CD4-positive, alpha-beta T cell treated with Interleukin-21 for 1 hour (primary cell): ENCODE data around the gene GPR132.
A peak's percentile ranks its signal among the peaks of the same experiment; 100 is the strongest.
"Not testable (repeated sequence)": the region's sequence is repeated elsewhere in the genome, so short reads cannot be mapped to it uniquely, and the experiment has no call there.

Experiments used
- DNase-seq: peaks from one replicate; pipeline ENCODE4 v3.0.0-alpha.2; 2020

Gene GPR132, protein sequence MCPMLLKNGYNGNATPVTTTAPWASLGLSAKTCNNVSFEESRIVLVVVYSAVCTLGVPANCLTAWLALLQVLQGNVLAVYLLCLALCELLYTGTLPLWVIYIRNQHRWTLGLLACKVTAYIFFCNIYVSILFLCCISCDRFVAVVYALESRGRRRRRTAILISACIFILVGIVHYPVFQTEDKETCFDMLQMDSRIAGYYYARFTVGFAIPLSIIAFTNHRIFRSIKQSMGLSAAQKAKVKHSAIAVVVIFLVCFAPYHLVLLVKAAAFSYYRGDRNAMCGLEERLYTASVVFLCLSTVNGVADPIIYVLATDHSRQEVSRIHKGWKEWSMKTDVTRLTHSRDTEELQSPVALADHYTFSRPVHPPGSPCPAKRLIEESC

DNA sequence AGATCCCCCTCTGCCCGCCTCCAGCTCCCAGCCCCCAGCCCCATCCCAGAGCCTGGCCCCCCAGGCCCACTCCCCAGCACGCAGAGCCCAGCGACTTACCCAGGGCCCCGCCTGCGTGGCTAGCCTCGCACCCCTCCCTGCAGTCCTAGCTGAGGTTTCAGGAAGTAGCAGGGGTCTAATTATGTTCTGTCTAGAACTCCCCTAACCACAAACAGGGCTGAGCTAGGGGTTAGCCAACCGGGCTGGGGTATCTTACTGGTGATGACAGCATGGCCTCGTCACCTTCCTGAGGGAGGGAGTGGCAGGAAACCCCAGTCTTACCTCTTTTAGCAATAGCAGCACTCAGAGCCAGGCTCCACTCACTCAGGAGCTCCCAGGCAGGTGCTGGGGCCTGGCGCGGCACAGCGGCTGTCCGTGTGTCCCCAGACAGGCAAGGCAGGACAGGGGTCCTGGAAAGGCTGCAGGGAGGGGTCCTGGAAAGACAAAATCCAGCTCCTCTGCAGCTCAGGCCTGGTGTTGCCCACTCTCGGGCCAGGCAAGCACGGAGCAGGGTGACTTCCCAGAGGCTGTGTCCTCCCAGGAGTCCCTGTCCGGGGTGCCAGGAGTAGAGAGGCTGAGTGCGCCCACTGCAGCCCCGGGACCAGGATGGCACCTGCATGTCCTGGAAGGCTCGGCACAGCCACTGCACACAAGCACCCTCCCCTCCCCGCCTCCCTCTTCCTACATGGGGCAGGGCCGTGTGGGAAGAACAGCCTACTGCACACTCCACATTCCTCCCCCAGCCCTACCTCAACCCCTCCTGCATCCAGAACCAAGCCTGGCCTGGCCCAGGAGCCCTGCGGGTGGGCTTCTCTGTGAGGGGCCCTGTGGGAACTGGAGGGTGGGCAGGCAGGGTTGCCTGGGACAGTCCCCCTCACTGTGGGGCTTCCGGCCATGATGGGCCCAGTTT lies at the start of gene GPR132:
GPR132 (minus strand) TSS at position 151 of the 949 bp plus-strand sequence. CDS start 10,010 bp downstream, outside the sequence.
- peak; percentile 97 for DNase-seq

DNA sequence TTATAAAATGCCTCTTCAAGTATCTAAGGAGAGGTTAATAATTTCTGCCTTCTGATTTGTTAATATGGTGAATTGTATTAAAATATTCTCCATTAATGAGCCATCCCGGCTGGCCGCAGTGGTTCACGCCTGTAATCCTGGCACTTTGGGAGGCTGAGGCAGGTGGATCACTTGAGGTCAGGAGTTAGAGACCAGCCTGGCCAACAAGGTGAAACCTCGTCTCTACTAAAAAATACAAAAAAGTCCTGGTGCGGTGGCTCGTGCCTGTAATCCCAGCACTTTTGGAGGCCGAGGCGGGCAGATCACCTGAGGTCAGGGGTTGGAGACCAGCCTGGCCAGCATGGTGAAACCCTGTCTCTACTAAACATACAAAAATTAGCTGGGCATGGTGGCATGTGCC lies 44.0 kb upstream of the GPR132 start:
- not testable (repeated sequence) for DNase-seq

DNA sequence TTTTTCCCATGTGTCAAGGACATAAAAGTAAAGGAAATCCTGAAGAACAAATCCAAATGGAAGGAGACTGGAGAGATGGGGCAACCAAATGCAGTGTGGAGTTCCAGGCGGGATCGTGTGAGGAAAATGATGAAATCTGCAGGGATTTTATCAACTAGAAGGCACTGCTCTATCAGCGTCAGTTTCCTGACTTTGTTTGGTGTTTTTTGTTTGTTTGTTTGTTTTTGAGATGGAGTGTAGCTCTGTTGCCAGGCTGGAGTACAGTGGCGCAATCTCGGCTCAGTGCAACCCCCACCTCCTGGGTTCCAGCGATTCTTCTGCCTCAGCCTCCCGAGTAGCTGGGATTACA lies 43.3 kb upstream of the GPR132 start:
- no peak for DNase-seq

DNA sequence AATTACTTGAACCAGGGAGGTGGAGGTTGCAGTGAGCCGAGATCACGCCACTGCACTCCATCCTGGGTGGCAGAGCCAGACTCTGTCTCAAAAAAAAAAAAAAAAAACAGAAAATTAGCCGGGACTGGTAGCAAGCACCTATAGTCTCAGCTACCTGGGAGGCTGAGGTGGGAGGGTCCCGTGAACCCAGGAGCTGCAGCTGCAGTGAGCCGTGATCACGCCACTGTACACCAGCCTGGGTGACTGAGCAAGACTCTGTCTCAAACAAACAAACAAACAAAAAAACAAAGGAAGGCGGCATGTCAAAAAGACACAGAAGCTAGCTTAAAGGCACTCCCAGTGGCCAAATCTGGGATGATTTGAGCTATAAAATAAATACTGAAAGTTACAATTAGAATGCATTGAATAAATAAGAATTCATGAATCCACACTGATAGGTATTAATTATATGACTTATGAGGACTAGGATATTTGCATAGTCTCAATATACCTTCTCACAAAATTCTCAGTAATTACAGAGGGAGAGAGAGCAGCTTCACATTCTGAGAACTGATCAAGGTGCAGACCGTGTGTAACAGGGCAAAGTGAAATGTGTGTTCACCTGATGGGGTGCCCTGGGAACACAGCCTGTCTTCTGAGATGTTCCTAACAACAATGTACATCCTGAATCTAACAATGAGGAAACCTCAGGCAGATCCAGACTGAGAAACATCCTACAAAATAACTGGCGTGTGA lies 42.7 kb upstream of the GPR132 start:
- no peak for DNase-seq

DNA sequence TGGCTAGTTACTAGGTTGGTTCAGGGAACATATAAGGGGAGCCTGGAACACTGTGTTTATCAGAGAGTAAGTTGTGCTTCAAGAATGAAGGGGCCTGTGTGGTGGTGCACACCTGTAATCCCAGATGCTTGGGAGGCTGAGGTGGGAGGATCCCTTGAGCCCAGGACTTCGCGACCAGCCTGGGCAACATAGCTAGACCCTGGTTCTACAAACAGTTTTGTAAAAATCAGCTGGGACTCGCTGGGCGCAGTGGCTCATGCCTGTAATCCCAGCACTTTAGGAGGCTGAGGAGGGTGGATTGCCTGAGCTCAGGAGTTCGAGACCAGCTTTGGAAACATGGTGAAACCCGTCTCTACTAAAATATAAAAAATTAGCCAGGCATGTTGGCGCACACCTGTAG lies 42.1 kb upstream of the GPR132 start:
- DNase-seq: no peak

DNA sequence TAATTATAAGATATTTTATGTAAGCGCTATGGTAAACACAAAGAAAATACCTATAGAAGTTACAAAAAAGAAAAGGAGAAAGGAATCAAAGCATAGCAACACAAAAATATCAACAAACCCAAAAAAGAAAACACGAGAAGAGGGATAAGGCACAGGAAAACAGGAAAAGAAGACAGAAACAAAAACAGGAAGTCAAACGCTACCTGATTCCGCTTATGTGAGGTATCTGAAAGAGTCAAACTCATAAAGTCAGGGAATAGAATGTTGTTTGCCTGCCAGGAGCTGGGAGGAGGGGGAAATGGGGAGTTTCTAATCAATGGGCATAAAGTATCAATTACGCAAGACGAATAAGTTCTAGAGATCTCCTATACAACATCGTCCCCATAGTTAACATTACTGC lies 39.9 kb upstream of the GPR132 start:
- DNase-seq: no peak

DNA sequence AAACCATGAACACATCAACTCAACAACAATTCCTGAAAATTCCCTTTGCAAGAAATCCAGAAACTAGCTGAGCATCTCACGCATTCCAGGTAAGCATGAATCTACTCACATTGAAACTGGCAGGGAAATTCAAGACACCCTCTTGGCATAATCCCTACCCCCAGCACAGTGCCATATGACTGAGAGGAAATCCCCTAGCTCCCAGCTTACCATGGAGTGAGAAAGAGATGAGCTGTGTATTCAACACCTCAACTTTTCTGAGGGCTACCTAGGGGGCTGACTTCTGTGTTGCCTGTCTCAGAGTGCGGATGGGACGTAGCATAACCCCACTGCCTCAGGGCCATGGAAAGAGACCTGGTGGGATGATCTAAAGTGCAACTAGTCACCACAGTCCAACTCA lies 37.7 kb upstream of the GPR132 start:
- no peak for DNase-seq

DNA sequence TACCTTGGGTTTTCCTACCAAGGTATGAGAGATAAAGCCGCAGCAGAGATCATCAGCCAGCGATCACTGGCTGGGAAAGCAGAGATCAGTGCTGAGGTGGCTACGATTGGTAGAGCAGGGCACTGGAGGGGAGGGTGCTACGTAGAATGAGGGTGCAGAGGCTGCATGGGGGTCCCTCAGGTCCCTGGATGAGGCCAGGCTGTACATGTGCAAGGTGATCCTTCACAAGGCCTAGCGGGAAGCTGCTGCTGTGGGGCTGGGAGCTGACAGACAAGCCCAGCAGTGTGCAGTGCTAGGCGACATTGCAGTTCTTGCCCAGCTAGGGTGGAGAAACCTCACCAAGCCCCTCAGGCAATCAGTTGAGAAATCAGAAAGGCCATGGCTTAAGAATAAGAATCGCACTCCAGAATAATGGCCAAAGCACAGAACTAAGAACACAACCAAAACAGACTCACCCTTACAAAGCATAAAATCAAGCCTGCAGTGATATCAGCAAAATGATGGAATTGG lies 37.2 kb upstream of the GPR132 start:
- DNase-seq: no peak

DNA sequence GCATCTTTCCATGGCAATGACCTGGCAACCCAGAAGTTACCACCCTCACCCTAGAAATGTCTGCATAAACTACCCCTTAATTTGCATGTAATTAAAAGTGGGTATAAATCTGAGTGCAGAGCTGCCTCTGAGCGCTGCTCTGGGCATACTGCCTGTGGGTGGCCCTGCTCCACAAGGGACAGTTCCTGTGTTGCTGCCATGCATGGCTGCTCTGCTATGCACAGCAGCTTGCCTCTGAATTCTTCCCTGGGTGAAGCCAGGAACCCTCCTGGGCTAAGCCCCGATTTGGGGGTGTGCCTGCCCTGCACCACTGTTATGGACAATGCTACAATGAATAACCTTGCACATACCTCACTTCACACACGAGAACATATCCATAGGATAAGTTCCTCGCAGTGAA lies 35.7 kb upstream of the GPR132 start:
- no peak for DNase-seq

DNA sequence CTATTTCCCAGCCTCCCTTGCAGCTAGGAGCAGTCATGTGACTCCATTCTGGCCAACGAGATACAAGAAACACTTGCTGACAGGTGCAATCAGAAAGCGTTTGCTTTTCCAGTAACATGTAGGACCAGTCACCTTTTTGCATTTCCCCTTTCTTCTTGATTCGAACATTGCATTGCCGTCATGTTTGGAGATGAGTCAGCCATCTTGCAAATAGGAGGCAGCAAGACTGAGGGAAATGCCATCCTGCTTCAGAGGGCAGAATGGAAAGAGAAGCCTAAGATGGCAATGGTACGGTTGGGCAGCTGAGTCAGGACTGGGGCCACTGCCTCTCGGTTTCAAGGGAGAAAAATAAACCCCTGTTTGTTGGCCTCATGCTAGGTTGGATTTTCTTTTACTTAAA lies 34.5 kb upstream of the GPR132 start:
- DNase-seq: no peak

DNA sequence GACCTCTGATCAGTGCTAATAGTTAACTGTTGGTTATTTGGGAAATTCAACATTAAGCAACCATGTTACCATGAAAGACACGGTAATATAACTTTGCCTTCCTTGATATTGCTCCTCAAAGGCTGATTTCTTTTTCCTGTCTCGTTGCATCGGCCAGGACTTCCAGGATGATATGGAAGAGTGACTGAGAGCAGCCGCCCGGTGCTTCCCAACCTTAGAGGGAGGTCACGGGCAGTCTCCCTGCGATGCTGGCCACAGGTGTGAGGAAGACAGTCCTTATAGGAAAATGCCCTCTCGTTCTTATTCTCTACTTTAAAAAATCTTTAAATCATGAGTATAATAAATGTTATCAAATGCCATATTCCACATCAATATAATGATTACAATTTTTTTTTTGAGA lies 33.1 kb upstream of the GPR132 start:
- DNase-seq: no peak

DNA sequence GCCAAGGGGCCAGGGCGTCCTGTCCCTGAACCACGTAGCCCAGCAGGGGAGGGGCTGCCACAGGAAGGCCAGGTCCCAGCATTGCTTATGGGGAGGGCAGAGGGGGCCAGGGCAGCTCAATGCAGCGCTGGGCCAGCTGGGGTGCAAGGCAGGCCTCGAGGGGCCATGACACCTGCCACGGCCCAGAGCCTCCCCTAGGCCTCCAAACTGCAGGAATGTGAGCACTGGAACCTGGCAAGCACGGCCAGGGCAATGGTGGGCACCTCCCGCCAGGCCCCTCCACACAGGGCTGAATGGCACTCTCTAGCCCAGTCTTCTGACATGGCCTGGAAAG lies 32.5 kb upstream of the GPR132 start:
- no peak for DNase-seq

DNA sequence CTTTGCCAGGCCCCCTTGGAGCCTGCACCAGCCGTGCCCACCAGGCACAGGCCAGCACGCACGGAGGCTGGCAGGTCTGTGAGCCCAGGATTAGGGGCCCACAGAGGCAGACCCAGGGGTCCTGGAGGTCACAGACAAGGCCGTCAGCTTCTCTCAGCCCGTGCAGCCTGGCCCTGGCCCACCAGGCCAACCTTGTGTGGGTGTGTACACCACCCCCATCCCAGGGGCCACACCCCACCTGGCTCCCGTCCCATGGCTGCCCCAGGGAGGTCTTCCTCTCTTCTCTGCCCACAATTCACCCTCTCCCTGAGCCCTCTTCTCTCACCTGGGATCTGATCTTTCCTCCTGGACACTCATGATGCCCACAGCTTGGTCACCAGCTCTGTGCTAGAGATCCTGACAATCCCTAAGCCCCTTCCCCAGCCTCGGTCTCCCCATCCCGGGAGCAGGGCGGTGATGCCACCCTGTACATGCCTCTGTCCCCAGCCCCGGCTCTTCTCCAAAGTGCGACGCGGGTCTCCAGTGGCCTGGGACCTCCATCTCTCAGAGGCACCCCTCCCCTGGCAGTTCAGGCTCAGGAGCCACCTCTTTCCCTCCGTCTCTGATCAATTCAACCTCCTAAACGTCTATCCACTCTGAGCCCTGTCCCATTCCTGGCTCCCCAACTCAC lies 31.1 kb upstream of the GPR132 start:
- no peak for DNase-seq

DNA sequence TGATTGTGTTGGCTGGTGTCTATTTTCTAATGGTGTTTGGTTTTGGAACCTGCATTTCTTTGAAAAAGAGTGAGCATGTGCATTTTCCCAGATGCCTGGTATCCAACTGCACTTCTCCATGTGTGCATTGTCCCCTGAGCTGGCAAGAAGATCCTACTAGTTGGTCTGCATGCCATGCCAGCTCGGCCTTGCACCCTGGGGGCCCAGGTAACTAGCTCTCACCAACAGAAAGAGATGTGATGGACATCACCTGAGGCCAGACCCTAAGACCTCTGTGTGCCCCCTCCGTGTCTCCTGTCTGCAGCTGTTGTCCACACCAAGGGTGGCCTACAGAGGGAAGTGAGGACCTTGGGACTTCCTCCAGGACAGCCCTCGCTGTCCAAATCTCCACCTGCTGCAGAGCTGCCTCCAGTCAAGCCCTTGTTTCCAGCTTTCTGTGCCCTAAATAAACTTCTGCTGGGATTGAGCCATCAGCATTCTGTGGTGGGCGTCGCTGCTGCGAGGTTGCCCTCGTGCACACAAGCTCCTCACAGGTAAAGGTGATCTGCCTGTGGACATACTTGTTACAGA lies 30.1 kb upstream of the GPR132 start:
- DNase-seq: no peak

DNA sequence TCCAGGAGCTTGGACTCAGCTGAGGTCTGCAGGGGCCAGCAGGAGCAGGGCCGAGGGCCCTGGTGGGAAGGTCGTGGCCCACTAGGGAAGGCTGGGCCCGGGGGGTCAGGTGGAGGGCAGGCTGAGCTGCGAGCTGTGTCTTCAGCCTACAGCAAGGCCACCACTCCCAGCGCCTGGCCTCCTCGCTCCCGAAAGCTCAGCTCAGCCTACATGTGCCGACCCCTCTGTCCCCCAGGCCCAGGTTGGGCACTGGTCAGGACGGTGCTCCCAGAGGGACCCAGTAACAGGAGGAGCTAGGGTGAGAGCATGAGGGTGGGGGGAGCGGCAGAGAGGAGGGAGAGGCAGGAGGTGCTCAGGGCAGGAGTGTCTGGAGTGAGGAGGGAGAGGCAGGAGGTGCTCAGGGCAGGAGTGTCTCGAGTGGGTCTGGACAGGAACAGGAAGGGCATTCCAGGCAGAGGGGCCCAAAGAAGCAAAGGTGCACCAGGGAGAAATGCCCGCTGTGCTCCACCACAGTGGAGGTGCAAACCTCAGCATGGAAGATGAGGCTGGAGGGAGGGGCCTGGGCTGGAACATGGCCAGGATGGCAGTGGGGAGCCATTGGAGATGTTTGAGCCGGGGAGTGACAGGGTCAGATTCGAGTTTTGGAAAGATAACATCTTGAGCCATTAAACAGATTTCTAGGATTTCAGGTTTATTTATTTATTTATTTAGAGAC lies 29.1 kb upstream of the GPR132 start:
- DNase-seq: no peak

DNA sequence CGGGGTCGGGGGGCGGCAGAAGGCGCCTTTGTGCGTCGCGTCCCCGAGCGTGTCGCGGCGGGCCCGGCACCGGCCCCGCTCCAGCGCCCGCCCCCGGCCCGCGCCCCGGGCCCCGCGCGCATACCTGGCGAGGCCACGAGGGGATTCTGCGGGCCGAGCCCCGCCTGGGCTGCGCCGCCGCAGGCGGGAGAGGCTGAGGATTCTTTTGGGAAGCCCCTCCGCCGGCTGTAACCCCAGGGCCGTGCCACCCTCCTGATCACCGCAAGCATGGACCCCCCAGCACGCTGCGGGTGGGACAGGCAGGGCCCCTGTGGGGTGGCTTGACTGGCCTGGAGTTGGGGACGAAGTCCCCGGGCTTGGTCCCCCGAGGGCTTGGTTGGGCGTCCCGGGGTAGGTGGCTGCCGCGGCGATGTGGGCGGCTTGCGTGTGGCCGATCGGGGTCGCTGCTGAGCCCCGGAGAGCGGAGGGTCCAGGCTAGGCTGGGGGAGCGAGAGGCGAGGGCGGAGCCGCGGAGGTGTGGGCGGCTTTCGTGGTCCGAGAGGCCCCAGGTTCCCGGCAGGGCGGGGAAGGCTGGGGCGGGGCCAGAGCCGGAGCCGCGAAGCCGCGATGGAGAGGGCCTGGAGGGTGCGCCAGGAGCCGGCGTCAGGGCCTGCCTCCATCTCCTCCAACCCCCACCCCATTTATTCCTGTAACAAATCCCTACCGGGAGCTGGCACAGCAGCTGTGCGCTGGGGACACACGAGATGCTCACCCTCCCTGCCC lies 28.4 kb upstream of the GPR132 start:
- DNase-seq: peak; percentile 79

DNA sequence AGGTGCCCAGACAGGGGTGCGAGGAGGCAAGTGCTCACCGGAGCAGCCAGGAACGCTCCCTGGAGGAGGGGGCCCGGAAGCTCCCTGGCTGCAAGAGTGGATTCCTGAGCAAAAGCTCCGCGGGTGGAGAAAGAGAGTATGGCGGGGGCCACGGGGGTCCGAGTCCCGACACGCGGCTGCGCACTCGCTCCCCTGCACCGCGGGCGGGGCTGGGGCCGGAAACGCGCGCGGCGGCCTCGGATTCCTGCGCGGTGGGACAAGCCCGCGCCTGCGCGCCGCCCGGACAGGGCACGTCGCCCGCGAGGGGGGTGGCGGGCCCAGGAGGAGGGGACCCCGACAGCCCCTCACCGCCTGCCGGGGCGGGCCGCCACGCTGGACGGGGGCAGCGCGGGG lies 27.8 kb upstream of the GPR132 start:
- peak; percentile 77 for DNase-seq

DNA sequence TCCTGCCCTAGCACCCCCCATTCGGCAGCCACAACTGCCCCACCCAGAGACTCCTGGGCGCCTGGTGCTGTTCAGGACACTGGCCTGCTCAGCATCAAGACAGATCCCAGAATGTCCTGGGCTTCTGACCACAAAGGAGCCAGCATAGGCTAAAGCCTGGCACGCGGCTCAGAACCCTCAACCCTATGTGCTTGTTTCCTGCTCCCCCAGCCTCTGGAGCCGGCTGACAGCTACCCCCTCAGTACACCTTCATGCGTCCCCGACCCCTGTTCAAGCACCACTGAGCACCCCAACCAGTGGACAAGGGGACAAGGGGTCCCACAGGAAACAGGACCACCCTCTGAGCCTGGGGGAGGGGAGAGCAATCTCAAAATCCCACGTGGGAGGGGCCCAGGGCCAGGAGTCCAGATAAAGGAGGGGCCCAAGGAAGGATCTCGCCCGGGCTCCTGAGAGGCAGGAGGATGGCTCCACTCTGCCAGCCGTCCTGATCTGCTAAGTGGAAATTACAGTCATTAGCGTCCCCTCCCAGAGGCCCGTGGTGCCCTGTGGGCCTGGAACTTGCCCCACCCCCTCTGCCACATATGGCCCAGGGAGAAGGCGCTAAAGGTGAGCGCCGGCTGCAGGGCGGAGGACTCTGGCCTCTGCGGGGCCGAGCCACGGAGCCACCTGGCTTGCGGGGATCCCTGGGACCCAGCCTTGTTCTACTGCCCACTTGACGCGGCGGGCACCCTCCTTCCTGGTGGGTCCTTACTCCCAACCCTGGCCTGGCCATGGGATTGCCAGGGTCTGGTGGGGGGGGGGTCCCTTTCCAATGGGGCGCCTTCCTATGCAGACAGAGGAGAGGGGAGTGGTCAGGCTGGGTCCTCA lies 27.2 kb upstream of the GPR132 start:
- DNase-seq: no peak

DNA sequence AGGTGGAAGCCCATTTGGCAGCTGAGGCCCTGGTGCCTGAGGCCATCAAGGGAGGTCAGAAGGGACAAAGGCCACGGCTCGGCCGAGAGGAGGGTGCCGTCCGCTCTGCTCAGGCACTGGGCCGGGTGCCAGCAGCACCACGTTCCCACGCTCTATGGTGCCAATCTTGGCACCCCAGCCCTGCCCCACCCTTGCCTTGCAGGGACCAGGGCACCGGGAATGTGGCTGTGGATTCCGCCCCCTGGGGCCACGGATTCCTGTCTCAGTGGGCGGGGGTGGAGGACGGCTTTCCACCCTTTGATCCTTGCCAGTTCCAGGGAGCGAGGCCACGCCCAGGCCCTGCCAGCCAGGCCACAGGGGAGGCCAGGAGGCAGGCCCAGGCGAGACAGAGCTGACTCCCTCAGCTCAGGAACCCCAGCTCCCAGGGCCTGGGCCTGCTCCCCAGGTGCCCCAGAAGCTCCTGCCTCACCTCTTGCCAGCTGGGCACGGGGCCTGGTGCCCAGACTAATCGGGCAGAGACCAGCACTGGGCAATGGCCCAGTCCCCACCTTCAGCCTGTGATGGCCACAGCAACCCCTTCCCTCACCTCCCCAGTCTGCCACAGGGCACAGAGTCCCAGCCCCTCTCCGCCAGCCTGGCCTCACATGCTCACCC lies 26.4 kb upstream of the GPR132 start:
- no peak for DNase-seq
